ENCODE measurements around the gene PXN.
"Not testable (repeated sequence)": the region's sequence is repeated elsewhere in the genome, so short reads cannot be mapped to it uniquely, and the experiment has no call there.

Gene PXN

GRCh38 chr12:120224304-120225199 lies 41.0 kb downstream of the PXN start:
- no peak for DNase-seq

DNA sequence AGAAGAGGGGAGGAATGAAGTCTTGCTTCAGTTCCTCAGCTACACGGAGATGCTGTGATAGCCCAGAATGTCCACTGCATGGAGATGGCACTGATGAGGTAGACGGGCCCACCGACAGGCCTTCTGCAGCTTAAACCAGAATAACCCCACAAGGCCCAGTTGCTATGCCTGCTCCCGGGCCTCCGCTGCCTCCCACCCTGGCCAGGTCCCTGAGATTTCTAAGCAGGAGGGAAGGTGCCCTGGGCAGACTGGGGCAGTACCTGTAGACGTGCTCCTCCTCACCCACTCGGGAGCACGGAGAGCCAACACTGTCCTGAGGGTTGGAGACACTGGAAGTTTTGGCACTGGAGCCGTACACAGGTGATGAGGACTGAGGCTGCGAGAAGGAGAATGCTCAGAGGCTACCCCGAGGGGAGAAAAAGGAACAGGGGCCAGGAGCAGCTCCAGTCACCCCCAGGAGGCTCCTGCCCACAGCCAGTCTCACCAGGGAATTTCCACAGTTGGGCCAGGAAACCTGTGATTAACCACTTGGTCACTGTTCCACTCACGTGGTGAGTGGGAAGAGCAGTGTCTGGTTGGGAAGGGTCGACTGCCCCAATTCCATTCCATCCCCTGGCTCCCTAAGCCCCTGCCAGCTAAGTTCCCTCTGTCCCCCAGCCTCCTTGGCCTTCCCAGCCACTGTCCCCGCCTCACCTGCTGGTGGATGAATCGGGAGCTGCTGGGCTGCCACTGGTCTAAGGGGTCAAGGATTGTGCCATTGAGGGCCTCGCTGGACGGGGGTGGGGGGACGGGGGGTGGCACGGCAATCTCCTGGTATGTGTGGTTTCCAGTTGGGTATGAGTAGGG lies 41.8 kb downstream of the PXN start:
- DNase-seq = no peak

DNA sequence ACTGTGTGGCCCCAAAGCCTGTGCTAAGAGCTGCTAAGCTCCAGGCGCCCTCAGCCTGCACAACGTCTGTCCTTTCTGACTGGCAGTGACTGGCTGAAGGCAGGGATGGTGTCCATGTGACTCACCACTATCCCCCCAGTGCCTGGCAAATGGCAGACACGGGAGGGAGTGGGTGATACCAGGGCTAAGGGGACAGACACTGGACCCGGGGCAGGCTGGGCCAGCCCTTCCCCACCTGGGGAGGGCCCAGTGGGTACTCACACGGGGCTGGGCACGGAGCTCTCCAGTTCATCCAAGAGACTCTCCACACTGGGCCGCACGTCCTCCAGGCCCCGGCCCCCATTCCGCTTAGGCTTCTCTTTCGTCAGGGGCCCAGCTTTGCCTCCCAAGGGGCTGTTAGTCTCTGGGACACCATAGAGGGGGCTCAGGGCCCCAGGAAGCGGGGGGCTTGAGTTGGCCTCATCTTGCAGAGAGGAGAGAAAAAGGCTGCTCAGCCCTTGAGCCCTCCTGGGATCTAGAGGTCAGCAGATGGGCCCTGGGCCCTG lies 43.2 kb downstream of the PXN start:
- no peak for DNase-seq

- DNase-seq = no peak
These were observed 44.0 kb downstream of the PXN start for GRCh38 chr12:120221576-120221900.

- DNase-seq = no peak
These were observed 44.5 kb downstream of the PXN start for GRCh38 chr12:120220838-120221575.

- no peak for DNase-seq
These were observed 46.6 kb downstream of the PXN start for GRCh38 chr12:120218680-120219606.

DNA sequence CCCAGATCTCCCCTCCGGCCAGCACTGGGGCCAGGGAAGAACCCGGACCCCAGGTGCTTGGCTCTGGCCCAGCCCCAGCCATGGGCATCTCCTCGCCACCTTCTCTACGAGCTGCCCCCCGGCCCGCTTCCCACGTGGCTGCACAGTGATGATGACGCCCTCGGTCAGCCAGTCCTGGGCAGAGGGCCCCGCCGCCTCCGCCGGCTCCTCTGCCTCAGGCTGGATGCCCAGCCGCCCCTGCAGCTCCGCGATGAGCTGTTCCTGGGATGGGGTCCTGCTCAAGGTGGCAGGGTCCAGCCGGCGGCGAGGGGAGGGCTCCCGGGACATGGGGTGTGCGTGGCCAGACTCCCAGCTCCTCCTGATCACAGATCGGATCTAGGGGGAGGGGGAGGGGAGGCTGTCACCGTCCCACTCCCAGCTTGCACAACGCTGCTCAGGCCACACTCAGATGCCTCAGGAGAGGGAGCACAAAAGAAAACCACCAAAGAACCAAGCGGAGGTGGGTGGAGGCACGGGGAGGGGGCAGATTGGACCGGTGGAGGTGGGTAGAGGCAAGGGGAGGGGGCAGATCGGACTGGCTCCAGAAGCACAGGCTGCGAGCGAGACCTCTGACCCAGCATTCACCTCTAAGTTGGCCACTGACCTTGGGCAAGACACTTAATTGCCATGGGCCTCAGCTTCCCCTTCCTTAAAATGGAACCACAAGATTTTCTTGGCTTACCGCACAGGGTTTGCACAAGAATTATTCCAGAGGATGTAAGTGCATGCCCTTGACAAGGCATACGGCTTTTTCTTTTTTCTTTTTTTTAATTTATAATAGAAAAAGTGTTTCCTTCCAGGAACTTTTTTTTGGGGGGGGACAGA lies 48.6 kb downstream of the PXN start:
- DNase-seq = no peak

- DNase-seq = no peak
These were observed 49.5 kb downstream of the PXN start for GRCh38 chr12:120215766-120216735.

DNA sequence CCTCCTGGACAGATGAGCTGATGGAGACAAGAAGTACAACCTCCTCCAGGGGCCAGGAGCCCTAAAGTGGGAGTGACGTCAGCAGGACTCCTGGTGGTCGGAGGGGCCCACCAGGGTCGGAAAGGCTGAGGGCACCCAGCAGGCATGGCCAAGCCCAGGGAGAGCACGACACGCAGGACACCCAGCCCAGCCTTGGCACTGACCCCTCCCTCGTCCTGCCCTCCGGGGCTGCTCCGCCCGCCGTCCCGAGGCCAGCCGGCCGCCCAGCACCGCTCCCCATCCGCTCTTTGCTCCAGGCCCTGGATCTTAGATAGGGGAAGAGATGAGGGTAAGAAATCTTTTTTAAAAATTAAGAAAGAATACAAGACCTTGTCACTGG lies 50.2 kb downstream of the PXN start:
- no peak for DNase-seq

DNA sequence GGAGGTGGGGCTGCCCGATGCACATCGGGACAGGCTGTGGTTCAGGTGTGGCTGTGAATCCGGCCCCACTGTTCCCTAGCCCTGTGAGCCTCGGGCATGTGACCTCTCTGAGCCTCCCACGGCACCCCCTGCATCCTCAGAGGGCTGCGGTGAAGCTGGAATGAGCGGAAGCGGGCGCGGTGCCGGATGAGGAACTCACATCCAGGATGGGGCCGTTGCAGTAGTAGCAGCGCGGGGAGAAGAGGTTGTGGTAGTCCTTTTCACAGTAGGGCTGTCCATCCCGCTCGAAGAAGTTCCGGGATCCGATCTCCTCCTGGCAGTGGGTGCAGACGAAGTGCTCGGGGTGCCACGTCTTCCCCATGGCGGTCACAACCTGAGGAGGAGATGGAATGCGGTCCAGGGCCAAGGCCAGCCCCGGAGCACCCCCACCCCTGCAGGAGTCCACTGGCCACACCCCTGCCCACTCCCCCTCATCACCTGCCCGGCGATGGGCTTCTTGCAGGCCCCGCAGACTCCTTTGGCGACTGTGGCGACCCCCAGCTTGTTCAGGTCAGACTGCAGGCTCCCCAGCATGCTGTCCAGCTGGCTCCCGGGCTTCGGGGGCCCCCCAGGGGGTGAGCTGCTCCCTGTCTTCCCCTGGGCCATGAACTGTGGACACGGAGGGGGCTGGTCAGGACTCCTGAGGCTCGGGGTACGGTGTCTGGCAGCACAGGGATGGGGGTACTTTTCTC lies 50.7 kb downstream of the PXN start:
- no peak for DNase-seq

GRCh38 chr12:120213758-120214157 lies 51.8 kb downstream of the PXN start:
- DNase-seq = no peak

- not testable (repeated sequence) for DNase-seq
These were observed 52.3 kb downstream of the PXN start for GRCh38 chr12:120213182-120213581.

DNA sequence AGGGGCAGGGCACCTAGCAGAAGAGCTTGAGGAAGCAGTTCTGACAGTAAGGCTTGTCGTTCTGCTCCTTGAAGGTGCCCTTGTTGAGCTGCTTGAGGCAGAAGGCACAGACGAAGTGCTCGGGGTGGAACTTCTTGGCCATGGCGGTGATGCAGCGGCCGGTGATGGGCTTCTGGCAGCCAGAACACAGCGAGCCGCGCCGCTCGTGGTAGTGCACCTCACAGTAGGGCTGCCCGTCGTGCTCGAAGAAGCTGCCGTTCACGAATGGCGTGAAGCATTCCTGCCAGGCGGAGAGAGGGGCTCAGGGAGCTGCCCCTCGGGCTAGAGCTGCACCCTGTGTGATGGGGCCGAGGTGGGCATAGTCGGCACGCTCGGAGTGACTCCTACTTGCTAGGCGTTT lies 53.2 kb downstream of the PXN start:
- no peak for DNase-seq

GRCh38 chr12:120211904-120212283 lies 53.6 kb downstream of the PXN start:
- DNase-seq = no peak

GRCh38 chr12:120211243-120211903 lies 54.2 kb downstream of the PXN start:
- no peak for DNase-seq

DNA sequence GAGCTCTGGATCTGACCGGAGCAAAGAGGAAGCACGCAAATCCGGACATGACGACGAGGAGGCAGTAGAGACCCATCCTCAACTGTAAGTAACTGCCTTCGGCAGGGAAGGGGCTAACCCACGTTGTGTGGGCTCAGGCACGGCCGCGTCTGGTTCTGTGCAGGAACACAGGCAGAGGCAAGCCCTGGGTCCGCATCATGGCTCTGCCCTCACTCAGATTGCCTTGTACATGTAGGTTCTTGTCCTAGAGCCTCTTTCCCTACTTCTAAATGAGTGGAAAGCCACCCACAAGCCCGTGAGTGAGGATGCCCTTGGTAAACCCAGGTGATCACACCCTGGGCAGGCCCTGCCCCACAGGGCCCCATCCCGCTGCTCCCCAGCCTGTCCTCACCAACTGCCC lies 55.7 kb downstream of the PXN start:
- DNase-seq = no peak

DNA sequence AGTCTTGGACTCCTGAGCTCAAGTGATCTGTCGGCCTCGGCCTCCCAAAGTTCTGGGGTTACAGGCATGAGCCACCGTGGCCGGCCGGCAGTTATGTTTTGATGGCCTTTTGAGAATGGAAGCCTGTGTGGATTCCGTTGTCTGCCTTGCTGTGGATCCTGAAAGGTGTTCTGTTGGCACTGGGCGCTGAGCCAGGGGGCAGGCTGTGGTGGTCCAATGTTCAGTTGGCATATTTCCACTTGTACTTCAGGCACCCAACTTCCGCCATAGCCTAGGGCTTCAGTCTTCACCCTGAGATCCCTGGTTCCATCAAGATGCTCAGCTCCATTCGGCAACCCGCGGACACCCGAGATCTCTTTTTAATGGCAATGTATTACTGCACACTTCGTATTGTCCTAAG lies 58.3 kb downstream of the PXN start:
- DNase-seq = no peak

DNA sequence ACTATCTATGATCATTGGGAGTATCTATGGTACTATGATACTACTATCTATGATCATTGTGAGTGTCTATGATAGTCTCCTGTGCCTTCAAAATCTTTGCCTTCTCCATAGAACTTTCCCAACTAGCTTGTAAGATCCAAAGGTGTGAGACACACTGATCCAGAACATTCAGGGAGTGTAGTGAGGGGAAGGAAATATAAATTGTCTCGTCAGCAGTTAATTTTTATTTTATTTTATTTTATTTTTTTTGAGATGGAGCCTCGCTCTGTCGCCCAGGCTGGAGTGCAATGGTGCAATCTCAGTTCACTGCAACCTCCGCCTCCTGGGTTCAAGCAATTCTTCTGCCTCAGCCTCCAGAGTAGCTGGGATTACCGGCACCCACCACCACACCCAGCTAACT lies 58.7 kb downstream of the PXN start:
- not testable (repeated sequence) for DNase-seq

DNA sequence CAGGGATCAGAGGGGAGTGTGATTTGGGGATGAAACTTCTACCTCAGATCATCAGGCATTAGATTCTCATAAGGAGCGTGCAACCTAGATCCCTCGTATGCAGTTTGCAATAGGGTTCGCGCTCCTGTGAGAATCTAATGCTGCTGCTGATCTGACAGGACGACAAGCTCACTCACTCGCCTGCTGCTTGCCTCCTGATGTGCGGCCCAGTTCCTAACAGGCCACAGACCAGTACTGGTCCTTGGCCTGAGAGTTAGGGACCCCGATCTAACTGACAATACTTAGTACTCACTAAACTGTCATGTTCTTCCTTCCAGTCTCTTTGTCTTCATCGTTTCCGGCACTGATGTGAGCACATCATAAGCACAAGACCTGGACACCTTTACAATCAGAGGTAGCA lies 59.3 kb downstream of the PXN start:
- DNase-seq = no peak

Measured in CD4-positive, alpha-beta T cell treated with Interleukin-12 subunit alpha and Interleukin-12 subunit beta, for 1 hour (primary cell).